Loucy (cell line): ENCODE data around the gene BCAS3.

Experiments used
- CTCF ChIP-seq: fragments of 200-600 bp; sonication (generic); conservative IDR thresholded peaks from 2 replicates; pipeline ENCODE4 v1.5.1; 2014; ENCODE audit warnings: mild to moderate bottlenecking, antibody characterized with exemption, low read length
- EZH2phosphoT487 ChIP-seq: fragments of 200-600 bp; IDR thresholded peaks from 2 replicates; pipeline ENCODE4 v1.6.1; 2018; ENCODE audit warnings: antibody characterized with exemption, mild to moderate bottlenecking, moderate library complexity, borderline replicate concordance

- TF ChIP-seq CTCF: no peak
- no peak for TF ChIP-seq EZH2phosphoT487
These were observed at the start of gene BCAS3 for GRCh38 chr17:60677308-60678117.
